NCI-H2227 (cell line): Measurements from ENCODE around the gene ADM.

ENCODE experiments used
- DNase-seq: peaks from one replicate; lab custom pipeline; 2025; ENCODE audit not compliant: unreplicated experiment; lab: John Stamatoyannopoulos, UW

Gene ADM

DNA sequence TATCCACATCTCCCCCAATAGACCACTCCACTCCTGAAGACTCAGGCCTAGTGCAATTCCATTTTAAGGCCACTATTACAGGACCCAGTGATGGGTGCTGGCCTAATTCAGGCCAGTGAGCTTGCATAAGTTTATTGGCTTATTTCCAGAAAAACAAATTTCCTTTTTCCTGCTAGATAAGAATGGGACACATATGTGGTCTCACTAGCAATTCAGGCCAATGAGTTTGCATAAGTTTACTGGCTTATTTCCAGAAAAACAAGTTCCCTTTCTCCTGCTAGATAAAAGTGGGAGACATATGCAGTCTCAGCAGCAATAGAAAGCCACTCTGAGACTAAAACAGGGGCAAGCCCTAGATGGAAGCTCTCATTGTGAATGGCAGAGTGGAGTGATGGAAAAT lies 22.4 kb downstream of the ADM start:
- no peak for DNase-seq

DNA sequence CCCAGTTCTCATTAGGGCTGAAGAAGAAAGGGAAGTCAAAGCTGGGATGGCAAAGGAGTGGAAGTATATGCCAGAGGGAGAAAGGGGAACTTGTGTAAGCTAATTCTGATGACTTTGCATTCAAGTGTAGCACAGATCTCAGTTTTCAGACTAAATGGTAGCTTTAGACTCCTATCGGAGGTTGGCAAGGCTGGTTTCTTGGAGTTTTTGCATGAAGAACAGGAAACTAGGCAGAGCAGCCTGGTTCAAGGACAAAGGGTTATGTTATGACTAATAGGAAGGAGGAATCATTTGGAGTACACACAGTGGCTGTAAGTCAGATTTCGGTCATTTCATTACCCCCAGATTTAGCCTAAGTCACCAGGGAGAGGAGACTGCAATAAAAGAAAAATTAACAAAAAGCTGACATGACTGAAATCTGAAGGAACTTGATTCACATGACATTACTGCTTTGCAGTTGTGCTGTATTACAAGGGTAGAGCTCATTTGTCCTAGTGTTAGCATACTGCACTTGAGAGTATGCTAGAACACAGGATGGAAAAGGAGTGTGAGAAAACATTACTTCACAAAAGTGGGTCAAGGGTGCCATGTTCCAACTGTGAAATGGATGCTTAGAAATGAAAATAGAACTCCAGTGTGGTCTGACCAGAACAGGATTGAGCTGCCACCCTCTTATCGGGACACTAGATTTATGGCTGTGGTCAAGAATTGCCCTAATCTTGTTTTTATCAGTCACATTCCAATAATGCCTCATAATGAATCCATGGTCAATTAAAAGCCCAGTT lies 23.6 kb downstream of the ADM start:
- DNase-seq, result no peak

DNA sequence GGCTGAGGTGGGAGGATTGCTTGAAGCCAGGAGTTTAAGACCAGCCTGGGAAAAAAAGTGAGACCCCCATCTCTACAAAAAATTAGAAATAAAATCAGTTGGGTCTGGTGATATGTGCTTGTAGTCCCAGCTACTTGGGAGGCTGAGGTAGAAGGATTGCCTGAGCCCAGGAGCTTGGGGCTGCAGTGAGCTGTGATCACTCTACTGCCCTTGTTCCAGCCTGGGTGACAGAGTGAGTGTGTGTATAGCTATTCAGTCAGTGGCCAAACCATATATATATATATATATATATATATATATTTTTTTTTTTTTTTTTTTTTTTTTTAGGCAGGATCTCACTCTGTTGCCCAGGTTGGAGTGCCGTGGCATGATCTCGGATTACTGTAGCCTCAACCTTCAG lies 24.5 kb downstream of the ADM start:
- DNase-seq, result no peak

DNA sequence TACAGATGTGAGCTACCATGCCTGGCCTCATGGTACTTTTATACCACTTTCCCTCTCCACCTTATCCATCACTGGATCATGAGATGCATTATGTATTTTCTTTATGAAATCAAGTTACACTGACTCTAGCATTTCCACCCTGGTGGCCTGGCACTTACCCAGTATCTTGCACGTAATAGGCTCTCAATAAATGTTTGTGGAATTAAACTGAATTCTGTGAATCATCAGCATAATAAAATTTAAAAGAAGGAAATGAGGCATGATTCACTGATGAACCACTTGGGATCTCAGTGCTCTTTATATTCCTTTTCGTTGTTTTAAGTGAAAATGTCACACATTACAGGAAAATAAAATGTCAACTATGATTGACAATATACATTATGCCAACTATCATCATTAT lies 25.1 kb downstream of the ADM start:
- no peak for DNase-seq

DNA sequence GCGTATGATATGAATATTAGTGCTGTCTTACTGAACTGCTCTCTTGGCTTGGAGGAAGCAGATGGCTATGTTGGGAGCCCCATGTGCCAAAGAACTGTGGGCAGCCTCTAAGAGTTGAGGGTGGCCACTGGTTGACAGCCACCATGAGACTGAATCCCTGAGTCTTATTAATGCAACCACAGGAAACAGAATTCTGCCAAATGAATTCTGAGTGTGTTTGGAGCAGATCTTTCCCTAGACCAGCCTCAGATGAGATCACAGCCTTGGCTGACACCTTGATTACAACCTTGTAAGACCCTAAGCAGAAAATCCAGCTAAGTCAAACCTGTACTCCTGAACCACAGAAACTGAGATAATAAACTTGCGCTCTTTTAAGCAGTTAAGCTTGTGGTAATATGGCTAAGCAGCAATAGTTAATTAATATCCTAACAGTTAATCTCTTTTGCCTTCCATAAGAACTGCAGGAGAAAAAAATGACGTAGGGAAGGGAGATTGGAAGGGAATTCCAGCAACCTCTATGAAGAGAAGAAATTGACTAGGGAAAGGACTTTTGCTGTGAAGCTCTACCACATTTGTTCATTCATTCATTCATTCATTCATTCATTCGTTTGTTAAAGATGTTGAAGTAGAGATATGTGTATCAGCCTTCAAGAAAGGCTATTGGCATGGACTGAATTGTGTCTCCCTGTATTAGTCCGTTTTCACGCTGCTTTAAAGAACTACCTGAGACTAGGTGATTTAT lies 26.8 kb downstream of the ADM start:
- no peak for DNase-seq

DNA sequence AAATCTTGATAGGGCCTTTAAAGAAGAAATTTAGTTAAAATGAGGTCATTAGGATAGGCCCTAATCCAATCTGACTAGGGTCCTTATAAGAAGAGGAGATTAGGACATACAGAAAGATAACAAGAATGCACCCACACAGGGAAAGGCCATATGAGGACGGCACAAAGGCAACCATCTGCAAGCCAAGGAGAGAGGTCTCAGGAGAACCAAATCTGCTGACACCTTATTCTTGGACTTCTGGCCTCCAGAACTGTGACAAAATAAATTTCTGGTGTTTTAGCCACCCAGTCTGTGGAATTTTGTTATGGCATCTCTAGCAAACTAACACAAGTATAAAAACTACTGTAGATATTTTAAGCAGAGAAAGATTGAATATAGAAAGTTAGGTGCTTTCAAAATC lies 28.6 kb downstream of the ADM start:
- DNase-seq, result no peak

DNA sequence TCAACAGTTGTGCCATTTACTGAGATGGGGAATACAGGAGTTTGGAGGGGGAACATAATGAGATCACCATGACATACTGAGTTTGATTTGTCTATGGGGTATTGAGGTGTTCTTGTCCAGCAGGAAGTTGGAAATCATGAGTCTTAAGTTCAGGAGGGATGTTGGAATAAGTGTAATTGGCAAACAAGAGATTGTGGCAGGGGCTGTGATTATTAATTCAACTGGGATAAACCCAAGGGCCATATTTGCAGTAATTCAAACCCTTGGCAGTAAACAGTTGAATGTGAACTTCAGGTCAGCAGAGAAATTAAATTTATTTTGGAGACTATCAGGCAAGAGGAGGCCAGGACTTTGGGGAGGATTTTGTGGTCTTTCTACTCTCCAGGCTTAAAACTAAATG lies 33.4 kb downstream of the ADM start:
- DNase-seq, result no peak

DNA sequence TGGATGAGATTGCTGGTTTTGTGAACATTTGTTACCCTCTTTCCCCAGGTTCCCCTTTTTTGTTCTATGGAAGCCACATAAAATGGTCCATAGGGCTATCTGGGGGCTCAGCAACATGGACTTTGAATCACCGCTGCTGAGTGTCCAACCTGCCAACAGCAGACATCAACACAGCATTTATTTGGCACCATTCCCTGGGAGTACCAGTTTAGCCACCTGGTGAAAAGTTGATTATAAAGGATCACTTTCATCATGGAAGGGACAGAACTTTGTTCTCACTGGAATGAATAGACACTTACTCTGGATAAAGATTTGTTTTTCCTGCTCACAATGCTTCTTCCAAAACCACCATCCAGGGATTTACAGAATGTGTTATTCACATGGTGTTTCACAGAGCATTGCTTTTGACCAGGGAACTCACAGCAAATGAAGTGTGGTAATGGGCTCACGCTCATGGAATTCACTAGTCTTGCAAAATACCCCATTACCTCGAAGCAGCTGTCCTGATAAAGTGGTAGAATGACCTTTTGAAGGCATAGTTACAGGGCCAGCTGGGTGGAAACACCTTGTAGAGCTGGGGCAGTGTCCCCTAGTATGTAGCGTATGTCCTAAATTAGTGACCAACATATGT lies 43.9 kb downstream of the ADM start:
- DNase-seq, result no peak

DNA sequence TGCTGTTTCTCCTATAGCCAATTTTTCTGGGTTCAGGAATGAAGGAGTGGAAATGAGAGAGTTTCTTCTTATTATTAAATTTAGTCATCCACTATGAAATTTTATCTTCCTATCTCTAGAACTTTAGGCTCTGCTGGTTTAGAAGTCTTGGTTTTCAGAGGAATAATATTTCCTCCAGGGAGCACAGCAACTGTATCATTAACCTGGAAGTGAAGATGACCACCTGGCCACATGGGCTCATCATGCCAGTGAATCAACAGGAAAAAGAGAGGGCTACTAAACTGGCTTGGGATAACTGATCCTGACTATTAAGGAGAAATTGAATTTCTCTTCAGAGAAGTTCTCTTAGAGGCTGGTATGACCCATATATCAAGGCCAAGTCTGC lies 44.4 kb downstream of the ADM start:
- no peak for DNase-seq

DNA sequence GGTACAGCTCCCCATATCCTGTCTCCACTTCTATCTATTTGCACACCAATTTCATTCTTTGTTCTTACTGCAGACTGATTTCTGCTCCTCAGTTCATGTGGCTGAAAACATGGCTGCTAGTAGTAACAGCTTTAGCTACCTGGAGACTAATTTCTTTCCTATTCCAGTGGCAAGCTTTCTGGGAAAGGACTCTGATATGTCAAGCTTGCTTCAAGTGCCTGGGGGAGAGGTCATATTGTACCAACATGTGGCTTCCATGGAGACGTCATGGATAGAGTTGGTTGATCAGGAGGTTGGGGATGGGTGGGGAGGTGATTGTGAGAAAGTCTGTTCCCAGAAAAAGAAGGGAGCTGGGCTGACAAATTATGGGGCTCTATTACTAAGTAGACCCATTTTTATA lies 44.9 kb downstream of the ADM start:
- DNase-seq, result no peak

DNA sequence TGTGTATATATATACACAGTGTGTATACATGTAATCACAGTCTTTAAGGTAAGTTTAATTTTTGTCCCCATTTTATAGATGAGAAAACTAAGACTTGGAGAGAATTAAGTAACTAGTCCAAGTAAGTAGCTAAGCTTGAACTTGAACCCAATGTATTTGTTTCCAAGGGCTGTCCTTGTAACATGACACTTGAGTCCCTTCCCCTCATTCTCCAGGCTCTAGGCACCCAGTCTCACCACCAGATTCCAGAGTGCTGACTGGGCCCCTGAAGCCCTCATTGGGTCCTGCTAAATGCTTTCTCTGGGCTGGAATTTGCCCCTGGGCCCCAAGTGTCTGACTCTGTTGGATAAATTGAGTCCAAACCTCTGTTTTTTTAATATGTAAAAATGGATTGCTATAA lies 45.5 kb downstream of the ADM start:
- DNase-seq, result no peak

DNA sequence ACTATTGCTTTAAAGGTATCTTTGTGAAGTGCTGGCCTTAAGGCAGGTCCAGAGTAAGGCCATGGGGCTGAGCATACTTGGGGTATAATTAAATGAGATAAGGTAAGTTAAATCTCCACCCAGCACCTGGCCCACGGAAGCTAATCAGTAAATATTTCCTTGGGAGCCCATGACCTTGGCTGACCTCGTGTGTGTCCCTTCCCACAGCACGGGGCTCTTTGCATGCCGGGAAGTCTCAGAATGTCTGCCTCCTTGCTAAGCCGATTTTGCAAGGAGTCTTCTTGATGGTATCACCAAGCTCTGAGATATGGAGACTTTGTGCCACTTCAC lies 46.5 kb downstream of the ADM start:
- no peak for DNase-seq

DNA sequence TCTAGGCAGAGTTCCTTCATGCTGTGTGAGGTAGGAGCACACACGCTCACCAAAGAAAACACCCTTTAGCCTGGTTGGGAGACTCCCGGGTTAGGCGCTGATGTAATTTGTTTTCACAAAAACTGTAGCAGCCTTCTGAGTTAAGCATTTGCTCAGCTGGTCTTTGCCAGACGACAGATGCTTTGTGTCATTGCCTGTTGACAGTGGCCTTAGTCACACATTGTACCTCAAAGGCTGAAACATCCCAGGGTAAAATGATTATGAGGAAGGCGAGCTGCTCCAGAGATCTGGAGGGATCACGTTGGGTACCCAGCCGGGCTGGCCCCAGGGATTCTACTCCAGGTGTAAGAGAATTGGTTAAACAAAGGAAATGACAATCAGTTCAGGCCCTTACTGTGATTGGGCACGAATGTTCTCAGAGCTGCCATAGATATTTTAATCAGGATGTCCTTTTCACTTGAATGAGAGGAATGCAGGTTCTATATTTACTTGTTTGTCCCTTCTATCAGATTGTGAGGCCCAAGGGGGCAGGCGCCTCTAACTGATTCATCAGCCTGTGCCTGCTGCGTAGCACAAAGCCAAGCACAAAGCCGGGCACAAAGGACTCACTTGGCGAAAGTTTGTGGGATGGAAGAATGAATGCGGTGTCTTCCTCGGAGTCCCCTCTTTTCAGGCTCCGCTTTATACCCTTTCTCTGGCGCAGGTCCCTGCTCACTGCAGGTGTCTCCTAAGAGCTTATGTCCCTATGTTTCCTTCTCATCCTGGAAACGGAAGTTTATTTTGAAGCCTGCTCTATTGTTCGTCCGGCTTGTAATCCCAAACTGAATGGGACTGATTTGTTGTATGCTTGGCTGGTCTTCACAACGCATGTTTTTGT lies 47.1 kb downstream of the ADM start:
- DNase-seq, result no peak

DNA sequence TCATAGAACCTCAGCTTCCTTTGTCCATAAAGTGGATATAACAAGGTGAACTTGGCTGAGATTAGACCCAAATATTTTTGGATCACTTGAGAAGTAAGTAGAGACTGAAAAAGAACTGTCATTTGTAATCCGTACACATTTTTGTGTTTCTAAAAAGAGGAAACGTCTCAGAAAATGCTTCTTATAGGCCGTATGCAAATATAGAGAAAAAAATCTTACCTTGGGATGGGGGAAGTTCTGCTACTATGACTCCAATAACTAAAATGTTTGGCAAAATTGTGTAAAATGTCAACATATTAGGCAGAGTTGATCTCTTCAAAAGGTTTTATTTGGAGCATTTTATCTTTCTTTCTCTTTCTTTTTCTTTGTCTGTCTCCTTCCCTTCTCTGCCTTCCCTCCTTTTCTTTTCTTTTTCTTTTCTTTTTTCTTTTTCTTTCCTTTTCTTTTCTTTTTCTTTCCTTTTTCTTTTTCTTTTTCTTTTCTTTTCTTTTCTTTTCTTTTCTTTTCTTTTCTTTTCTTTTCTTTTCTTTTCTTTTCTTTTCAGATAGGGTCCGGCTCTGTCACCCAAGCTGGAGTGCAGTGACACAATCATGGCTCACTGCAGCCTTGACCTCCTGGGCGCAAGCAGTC lies 48.2 kb downstream of the ADM start:
- DNase-seq, result no peak

DNA sequence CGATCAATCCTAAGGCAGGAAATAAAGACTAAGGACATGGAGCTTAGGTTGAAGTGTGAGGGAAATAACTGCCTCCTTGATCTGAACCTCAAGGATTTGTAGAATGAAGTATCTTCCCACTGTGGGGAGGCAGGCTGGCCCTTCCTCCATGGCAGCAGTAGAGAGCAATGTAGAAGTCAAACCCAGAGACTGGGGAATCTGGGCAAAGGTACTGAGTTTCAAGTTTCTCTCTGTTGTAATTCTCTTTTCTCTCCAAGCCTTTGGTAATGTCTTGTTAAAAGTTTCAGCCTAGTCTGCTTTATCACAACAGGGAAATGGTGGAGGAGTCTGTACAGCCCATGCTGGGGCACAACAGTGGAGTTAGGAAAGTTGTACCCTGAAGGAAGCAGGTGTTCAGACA lies 49.5 kb downstream of the ADM start:
- DNase-seq, result no peak

DNA sequence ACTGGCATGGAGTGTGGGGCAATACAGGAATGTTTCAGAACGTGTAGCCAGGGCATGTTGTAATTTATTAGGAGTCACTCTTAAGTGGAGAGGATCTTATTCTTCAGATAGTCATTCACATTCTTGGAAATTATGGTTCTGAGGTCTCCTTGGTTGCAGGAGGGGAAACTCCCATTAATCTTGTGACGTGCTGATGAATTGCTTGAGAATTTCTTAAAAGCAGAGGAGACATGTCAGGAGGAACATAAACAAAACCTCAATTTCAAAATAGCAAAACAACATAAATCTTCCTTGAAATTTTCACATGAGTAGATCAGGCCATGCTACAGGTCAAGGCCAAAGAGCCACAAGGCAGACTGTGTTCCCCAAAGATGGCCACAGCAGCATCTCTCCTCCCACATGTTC lies 50.4 kb downstream of the ADM start:
- DNase-seq, result no peak

DNA sequence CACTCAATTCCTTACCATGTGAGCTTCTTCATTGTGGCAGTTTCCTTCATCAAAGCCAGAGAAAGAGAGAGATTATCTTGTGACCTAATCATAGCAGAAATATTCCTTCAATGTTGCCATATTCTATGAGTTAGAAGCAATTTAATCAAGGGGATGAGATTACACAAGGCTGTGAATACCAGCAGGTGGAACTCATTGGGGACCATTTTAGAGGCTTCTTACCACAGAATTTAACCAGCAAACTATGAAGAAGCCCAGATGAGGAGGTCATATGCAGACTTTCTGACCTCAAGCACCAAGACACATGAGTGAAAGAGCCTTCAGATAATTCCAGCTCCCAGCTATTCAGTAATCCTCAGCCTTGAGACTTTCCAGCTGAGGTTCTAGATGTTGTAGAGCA lies 51.3 kb downstream of the ADM start:
- DNase-seq, result no peak
